NB4 (cell line): ENCODE measurements around the gene RGL1.

Experiments
- POLR2A ChIP-seq: IDR thresholded peaks from 2 replicates; pipeline ENCODE4 v1.6.1; 2011; ENCODE audit warnings: mild to moderate bottlenecking; ENCODE audit not compliant: insufficient read length; ENCODE audit errors: extremely low read depth
- TF ChIP-seq, protein P1 (sequence below): IDR thresholded peaks from one replicate; pipeline ENCODE4 v1.5.1; 2012; ENCODE audit warnings: low read depth, low read length
- TF ChIP-seq, protein P2 (sequence below): IDR thresholded peaks from 2 replicates; pipeline ENCODE4 v1.6.1; 2011; ENCODE audit warnings: low read depth, low read length

DNA sequence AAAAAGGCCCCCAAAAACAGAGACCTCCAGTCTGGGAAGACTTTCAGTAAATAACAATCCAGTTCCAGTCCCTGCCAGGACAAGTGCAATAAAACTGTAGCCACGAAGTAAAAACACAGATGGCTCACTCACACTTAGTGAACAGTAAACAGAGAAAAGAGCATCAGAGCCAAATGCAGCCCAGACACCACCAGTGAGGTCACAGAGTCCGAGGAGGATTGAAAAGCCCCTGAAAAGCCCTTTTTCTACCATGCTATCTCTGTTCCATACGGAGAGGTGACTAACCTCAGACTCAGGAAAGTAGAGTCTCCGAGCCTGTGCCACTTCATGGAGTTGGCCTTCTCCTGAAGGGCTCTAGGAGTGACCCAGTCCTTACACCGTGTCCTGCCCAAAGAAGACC lies 148.1 kb downstream of the RGL1 start:
- TF ChIP-seq, protein P1, sequence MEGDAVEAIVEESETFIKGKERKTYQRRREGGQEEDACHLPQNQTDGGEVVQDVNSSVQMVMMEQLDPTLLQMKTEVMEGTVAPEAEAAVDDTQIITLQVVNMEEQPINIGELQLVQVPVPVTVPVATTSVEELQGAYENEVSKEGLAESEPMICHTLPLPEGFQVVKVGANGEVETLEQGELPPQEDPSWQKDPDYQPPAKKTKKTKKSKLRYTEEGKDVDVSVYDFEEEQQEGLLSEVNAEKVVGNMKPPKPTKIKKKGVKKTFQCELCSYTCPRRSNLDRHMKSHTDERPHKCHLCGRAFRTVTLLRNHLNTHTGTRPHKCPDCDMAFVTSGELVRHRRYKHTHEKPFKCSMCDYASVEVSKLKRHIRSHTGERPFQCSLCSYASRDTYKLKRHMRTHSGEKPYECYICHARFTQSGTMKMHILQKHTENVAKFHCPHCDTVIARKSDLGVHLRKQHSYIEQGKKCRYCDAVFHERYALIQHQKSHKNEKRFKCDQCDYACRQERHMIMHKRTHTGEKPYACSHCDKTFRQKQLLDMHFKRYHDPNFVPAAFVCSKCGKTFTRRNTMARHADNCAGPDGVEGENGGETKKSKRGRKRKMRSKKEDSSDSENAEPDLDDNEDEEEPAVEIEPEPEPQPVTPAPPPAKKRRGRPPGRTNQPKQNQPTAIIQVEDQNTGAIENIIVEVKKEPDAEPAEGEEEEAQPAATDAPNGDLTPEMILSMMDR, result no peak
- no peak for TF ChIP-seq POLR2A
- TF ChIP-seq, protein P2, sequence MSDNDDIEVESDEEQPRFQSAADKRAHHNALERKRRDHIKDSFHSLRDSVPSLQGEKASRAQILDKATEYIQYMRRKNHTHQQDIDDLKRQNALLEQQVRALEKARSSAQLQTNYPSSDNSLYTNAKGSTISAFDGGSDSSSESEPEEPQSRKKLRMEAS, result no peak
